Kidney epithelial cell (primary cell): ENCODE results near the gene SPRR1A. TPM values are rescaled to one million over a fixed set of nuclear protein-coding genes. Genes with fewer than 3 reads are reported as not detected.

Experiments used
- DNase-seq: peaks from one replicate; pipeline ENCODE4 v3.0.0-alpha.2; 2010; ENCODE audit warnings: low read depth
- H3K27me3 ChIP-seq: 2 replicates; pipeline ENCODE4 v1.6.0; 2011; ENCODE audit warnings: low read length; ENCODE audit not compliant: control insufficient read depth, insufficient read depth
- H3K36me3 ChIP-seq: 2 replicates; pipeline ENCODE4 v1.5.1; 2011; ENCODE audit warnings: low read length; ENCODE audit not compliant: control insufficient read depth, insufficient read depth
- H3K4me3 ChIP-seq: 2 replicates; pipeline ENCODE4 v1.5.1; 2011; ENCODE audit warnings: low read depth, mild to moderate bottlenecking, control low read depth, low read length
- total RNA-seq: library from RNA; depleted of rRNA; stranded (reverse); fragments of >200 nt; gene quantifications from 2 replicates; pipeline ENCODE4 v1.2.3, GENCODE V29; 2015
- TF ChIP-seq, protein P1 (sequence below): IDR thresholded peaks from 2 replicates; pipeline ENCODE4 v1.5.1; 2011; ENCODE audit warnings: mild to moderate bottlenecking, moderate library complexity, low read length, control low read depth, inconsistent platforms; ENCODE audit not compliant: insufficient read depth, poor library complexity, severe bottlenecking

SPRR1A gene
- total RNA-seq, 1 donor from 2014 or later, result not detected

DNA sequence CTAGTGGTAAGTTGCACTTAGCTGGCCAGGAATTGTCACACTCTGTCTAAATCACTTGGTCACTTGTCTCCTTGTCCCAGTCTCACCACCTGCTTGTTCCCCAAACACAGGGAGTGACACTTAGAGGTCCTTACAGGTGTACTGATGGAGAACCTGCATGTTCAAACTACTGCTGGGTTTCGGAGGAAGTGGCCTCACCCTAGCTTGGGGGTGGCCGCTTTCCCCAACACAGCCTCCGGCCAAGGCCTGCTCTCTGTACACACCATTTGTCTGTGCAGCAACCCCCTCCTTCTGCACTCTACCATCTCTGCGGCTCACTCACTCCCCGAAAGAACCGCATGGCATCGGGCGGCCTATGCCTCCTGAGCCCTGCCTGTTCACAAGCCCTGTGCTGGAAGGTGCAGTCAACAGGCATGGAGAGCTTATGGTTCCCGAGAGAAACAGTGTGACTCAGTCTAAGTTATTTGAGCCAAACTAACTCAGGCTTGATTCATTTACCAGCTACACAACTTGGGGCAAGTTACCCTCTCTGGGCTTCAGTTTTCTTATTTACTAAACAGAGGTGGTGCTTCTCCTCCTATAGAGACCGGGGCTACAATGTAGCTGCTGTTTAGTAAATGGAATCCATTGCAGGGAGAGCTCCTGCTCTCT, 24.0 kb upstream of the SPRR1A start:
- Histone ChIP-seq H3K27me3 (no peaks in the 10 kb centered on the region), H3K4me3 (no peak overlapping the region), H3K36me3 (no peaks in the 10 kb centered on the region)
- DNase-seq, result no peak
- TF ChIP-seq, protein P1, sequence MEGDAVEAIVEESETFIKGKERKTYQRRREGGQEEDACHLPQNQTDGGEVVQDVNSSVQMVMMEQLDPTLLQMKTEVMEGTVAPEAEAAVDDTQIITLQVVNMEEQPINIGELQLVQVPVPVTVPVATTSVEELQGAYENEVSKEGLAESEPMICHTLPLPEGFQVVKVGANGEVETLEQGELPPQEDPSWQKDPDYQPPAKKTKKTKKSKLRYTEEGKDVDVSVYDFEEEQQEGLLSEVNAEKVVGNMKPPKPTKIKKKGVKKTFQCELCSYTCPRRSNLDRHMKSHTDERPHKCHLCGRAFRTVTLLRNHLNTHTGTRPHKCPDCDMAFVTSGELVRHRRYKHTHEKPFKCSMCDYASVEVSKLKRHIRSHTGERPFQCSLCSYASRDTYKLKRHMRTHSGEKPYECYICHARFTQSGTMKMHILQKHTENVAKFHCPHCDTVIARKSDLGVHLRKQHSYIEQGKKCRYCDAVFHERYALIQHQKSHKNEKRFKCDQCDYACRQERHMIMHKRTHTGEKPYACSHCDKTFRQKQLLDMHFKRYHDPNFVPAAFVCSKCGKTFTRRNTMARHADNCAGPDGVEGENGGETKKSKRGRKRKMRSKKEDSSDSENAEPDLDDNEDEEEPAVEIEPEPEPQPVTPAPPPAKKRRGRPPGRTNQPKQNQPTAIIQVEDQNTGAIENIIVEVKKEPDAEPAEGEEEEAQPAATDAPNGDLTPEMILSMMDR, result no peak

- Histone ChIP-seq H3K4me3 (no peak overlapping the region), H3K36me3 (no peaks in the 10 kb centered on the region), H3K27me3 (no peaks in the 10 kb centered on the region)
- TF ChIP-seq, protein P1, result no peak
- no peak for DNase-seq
Measured at GRCh38 chr1:152960452-152961044, 23.3 kb upstream of the SPRR1A start.

DNA sequence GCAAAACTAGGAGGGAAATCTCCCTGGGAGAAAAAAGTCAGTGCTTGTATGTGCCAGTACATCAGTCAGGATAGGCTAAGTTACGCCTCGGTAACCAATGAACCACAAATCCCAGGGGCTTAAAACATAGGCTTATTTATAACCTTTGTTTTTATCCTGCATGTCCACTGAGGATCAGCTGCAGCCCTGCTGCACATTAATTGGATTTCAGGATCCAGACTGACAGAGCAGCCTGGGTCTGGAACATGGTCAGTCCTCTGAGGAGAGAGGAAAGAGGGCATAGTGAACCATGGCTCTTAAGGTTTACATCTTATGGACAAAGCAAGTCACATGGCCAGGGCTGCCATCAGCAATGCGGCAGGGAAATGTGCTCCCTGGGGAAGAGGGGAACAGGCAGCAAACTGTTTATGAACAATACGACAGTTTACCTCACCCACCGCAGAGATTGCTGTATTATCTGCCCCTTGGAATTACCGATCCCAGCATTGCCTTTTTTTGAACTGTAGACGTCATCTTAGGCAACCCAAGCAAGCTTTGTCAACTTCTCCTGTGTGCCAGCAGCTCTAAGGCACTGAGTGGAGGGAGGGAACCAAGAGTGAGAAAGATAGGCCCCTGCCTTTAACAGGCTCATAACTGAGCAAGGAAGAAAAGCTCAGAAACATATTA, 22.5 kb upstream of the SPRR1A start:
- H3K27me3 ChIP-seq, result no peaks in the 10 kb centered on the region
- DNase-seq, result no peak

DNA sequence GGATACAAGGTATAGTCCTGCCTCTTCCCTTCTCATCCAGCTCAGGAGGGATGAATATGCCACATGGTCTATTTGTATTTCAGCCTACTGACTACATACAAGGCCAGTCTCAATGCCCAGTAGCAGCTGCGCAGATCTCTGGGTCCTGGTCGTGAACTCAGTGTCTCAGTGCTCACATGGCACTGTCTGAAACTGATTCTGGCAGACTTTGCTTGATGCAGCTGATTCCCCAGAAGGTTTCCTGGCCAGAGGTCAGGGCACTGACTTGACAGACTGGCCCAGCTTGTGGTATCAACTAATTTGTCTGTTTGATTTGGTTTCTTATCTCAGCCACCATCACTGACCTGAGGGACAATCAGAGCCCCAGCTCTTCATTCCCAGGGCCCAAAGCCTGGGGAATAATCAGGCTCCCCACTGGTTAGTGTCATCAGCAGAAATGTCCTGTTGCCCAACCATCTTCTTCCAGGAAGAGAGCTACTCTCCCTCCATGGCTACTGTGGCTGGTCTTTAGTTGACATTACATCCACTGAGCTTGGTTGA, 20.9 kb upstream of the SPRR1A start:
- no peaks in the 10 kb centered on the region for H3K36me3 ChIP-seq

More for the DNA sequence above, 22.5 kb upstream of the SPRR1A start:
- TF ChIP-seq, protein P1, result no peak
- H3K36me3 ChIP-seq, result no peaks in the 10 kb centered on the region
- no peak overlapping the region for H3K4me3 ChIP-seq

GRCh38 chr1:152964536-152964935, 19.3 kb upstream of the SPRR1A start:
- TF ChIP-seq, protein P1, result no peak
- no peak for DNase-seq
- Histone ChIP-seq H3K4me3 (no peak overlapping the region), H3K27me3 (no peaks in the 10 kb centered on the region), H3K36me3 (no peaks in the 10 kb centered on the region)

More for the DNA sequence above, 20.9 kb upstream of the SPRR1A start:
- Histone ChIP-seq H3K4me3 (no peak overlapping the region), H3K27me3 (no peaks in the 10 kb centered on the region)
- no peak for DNase-seq
- TF ChIP-seq, protein P1, result no peak
